HG02943 (cell line): ENCODE results near the gene UQCC3.

Source experiments
- ATAC-seq: cut with Tn5 transposase; IDR thresholded peaks from one replicate; pipeline ENCODE4 v1.9.1; 2021; ENCODE audit warnings: mild to moderate bottlenecking, low read depth, moderate library complexity; ENCODE audit not compliant: unreplicated experiment

Gene UQCC3

GRCh38 chr11:62719302-62719978, 48.0 kb downstream of the UQCC3 start:
- ATAC-seq, result no peak

- no peak for ATAC-seq
These were observed 50.5 kb downstream of the UQCC3 start for GRCh38 chr11:62721994-62722393.
